ENCODE data around the gene HACD1. TPM values are rescaled to one million over a fixed set of nuclear protein-coding genes. Genes with fewer than 3 reads are reported as not detected.
A peak's percentile ranks its signal among the peaks of the same experiment; 100 is the strongest.

HACD1 gene
- total RNA-seq (ENCODE audit: unreplicated experiment), result 5.4 TPM
- long read RNA-seq, partial matches to known transcripts, result 0 of 2 reads
- long read RNA-seq, other reads (novel, unspliced or antisense), result 1 of 2 reads

GRCh38 chr10:17617031-17617911 is at the start of gene HACD1:
HACD1 (minus strand) TSS chr10:17617374; CDS start chr10:17617339, 35 bp downstream.
- no peak for TF ChIP-seq CTCF (IDR thresholded peaks at IDR 0.05; ENCODE audit: partially characterized antibody, unreplicated experiment)
- Mint-ChIP-seq H3K4me3 (ENCODE audit: unreplicated experiment) (peak within 1 kb of the TSS; percentile 87), H3K27ac (ENCODE audit: unreplicated experiment) (peak within 1 kb of the TSS; percentile 22), H3K27me3 (ENCODE audit: unreplicated experiment) (peaks cover 11% of the 10 kb centered on the region), H3K9me3 (ENCODE audit: unreplicated experiment) (peaks cover 3% of the 10 kb centered on the region), H3K4me1 (ENCODE audit: low read depth, unreplicated experiment) (no peaks in the 10 kb centered on the region), H3K36me3 (ENCODE audit: unreplicated experiment) (no peaks in the 10 kb centered on the region)
- peak; percentile 74 for DNase-seq

- H3K36me3 Mint-ChIP-seq (ENCODE audit: unreplicated experiment), result no peaks in the 10 kb centered on the region
- no peaks in the 10 kb centered on the region for H3K27me3 Mint-ChIP-seq (ENCODE audit: unreplicated experiment)
- no peak overlapping the region for H3K27ac Mint-ChIP-seq (ENCODE audit: unreplicated experiment)
- H3K4me3 Mint-ChIP-seq (ENCODE audit: unreplicated experiment), result no peak overlapping the region
- H3K9me3 Mint-ChIP-seq (ENCODE audit: unreplicated experiment), result no peaks in the 10 kb centered on the region
- H3K4me1 Mint-ChIP-seq (ENCODE audit: low read depth, unreplicated experiment), result peaks cover 15% of the 10 kb centered on the region
- no peak for TF ChIP-seq CTCF (IDR thresholded peaks at IDR 0.05; ENCODE audit: partially characterized antibody, unreplicated experiment)
- no peak for DNase-seq
Measured at GRCh38 chr10:17665747-17666146, 48.6 kb upstream of the HACD1 start.

GRCh38 chr10:17663450-17663849 is 46.3 kb upstream of the HACD1 start:
- Mint-ChIP-seq H3K27me3 (ENCODE audit: unreplicated experiment) (no peaks in the 10 kb centered on the region), H3K36me3 (ENCODE audit: unreplicated experiment) (no peaks in the 10 kb centered on the region), H3K9me3 (ENCODE audit: unreplicated experiment) (no peaks in the 10 kb centered on the region), H3K27ac (ENCODE audit: unreplicated experiment) (no peak overlapping the region), H3K4me1 (ENCODE audit: low read depth, unreplicated experiment) (peaks cover 7% of the 10 kb centered on the region), H3K4me3 (ENCODE audit: unreplicated experiment) (no peak overlapping the region)
- no peak for TF ChIP-seq CTCF (IDR thresholded peaks at IDR 0.05; ENCODE audit: partially characterized antibody, unreplicated experiment)
- DNase-seq, result no peak

- H3K4me3 Mint-ChIP-seq (ENCODE audit: unreplicated experiment), result no peak overlapping the region
Measured at GRCh38 chr10:17662193-17663138, 45.3 kb upstream of the HACD1 start.

More at GRCh38 chr10:17662193-17663138, 45.3 kb upstream of the HACD1 start:
- no peaks in the 10 kb centered on the region for H3K9me3 Mint-ChIP-seq (ENCODE audit: unreplicated experiment)
- TF ChIP-seq CTCF (IDR thresholded peaks at IDR 0.05; ENCODE audit: partially characterized antibody, unreplicated experiment), result no peak
- no peaks in the 10 kb centered on the region for H3K27me3 Mint-ChIP-seq (ENCODE audit: unreplicated experiment)
- no peak overlapping the region for H3K27ac Mint-ChIP-seq (ENCODE audit: unreplicated experiment)
- peaks cover 1% of the 10 kb centered on the region for H3K4me1 Mint-ChIP-seq (ENCODE audit: low read depth, unreplicated experiment)
- no peak for DNase-seq
- H3K36me3 Mint-ChIP-seq (ENCODE audit: unreplicated experiment), result peaks cover 5% of the 10 kb centered on the region
